ENCODE data around the gene TPSG1.

DNA sequence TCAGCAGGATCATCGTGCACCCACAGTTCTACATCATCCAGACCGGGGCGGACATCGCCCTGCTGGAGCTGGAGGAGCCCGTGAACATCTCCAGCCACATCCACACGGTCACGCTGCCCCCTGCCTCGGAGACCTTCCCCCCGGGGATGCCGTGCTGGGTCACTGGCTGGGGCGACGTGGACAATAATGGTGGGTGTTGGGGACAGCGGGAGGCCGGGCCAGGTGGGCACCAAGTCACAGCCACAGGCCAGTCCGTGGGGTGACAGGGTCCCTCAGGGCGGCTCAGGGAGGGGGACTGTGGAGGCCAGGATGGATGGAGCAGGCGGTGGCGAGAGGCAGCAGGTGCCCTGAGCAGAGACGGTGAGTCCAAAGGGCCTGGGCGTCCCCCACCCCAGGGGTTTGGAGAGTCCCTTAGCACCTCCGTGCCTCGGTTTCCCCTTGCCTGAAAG, 31.8 kb upstream of the TPSG1 start:
- TF ChIP-seq POLR2AphosphoS5 (IDR thresholded peaks at IDR 0.05; ENCODE audit: low read depth, low read length) (no peak), POLR2A (IDR thresholded peaks at IDR 0.05; ENCODE audit: low read depth, low read length) (no peak)

All from GM12892 (cell line).